Heart left ventricle (tissue), 13 donors: ENCODE data around the gene TNFRSF9.

Experiments
- POLR2A ChIP-seq, 2 donors: fragments of 450-650 bp; IDR thresholded peaks; one replicate each; pipeline ENCODE4 v1.6.1; 2017; ENCODE audit warnings: antibody characterized with exemption in 2 of 2, mild to moderate bottlenecking in 2 of 2, moderate library complexity in 2 of 2
- TF ChIP-seq, protein P1 (sequence below), 12 donors: fragments of 200-600 bp; sonication (generic) in 4 of 12; IDR thresholded peaks; one replicate each; pipeline versions ENCODE4 v1.5.0 to v1.8.0; 2018 to 2022; ENCODE audit warnings: antibody characterized with exemption in 12 of 12, mild to moderate bottlenecking in 5 of 12
- donor health status: ischemic (EF 13 %, LVEDD 7.1; RV severe dilation, severe dysfunction).
- donor health status: DM: no; HTN: yes; CAD: no.
- donor health status: DM: no; HTN: no; CAD: no.
- donor health status: ischemic (EF 25% LVEDD 6.9; RV normal size, moderate dysfunction).
- donor health status: ischemic (EF 25% LVEDD 5.7; RV mildly dilated, moderate dysfunction).
- donor health status: ischemic (EF 35%, LVEDD 5.7; RV mildly dilated, moderate dysfunction).
- donor health status: nonischemic (EF 11% LVEDD 7.7; RV severe dilation, severe dysfunction).
- donor health status: DM: yes; HTN: yes; CAD: no.
- donor health status: PGD.
- donor health status: ischemic (EF 29% LVEDD 5.4; RV normal size, mild dysfunction).
- donor health status: nonischemic (EF 23%, LVEDD 6.1; RV moderate dilation, normal function).

GRCh38 chr1:7873801-7874795, 66.5 kb downstream of the TNFRSF9 start:
- TF ChIP-seq, protein P1, sequence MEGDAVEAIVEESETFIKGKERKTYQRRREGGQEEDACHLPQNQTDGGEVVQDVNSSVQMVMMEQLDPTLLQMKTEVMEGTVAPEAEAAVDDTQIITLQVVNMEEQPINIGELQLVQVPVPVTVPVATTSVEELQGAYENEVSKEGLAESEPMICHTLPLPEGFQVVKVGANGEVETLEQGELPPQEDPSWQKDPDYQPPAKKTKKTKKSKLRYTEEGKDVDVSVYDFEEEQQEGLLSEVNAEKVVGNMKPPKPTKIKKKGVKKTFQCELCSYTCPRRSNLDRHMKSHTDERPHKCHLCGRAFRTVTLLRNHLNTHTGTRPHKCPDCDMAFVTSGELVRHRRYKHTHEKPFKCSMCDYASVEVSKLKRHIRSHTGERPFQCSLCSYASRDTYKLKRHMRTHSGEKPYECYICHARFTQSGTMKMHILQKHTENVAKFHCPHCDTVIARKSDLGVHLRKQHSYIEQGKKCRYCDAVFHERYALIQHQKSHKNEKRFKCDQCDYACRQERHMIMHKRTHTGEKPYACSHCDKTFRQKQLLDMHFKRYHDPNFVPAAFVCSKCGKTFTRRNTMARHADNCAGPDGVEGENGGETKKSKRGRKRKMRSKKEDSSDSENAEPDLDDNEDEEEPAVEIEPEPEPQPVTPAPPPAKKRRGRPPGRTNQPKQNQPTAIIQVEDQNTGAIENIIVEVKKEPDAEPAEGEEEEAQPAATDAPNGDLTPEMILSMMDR (IDR thresholded peaks at IDR 0.05), result no peak
- no peak for TF ChIP-seq POLR2A (IDR thresholded peaks at IDR 0.05)
